Measurements from ENCODE around the gene TMEM190.

Gene TMEM190

DNA sequence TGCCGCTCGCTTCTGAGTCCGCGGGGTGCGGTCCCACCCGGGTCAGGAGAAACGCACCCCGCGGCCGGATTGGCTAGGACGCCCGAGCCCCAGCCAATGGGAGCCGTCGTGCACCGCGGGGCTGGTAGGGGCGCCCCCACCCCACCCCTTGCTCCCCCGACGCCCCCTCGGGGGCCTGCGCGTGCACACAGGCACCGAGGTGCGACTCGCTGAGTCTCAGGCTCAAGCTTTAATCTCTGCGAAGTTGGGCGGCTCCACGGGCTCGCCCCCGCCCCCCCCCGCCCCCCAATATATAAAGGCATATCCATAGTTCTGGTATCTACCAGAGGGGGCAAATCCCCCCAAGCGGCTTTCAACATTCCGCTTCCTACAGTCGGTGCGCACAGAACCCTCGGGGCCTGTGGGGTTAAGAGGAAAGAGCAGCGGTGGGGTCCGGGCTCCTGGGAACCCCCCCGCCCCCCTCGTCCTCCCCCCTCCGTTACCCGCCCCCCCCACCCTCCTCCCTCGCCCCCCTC is 21.9 kb upstream of the TMEM190 start, which contains the start of gene COX6B2:
COX6B2 (minus strand) TSS at position 22 of the 515 bp plus-strand sequence. CDS start 198 bp downstream, outside the sequence.
- H3K4me1 ChIP-seq (ENCODE audit: control insufficient read depth, insufficient read depth, low read length): peaks cover 3% of the 10 kb centered on the region
- peak within 1 kb of the TSS; percentile 54 for H3K4me3 ChIP-seq (ENCODE audit: low read length)
- H3K27me3 ChIP-seq (ENCODE audit: control insufficient read depth, insufficient read depth, low read length): peaks cover 27% of the 10 kb centered on the region
- H3K9ac ChIP-seq (ENCODE audit: low read length): no peak within 1 kb of the TSS
- no peaks in the 10 kb centered on the region for H3K36me3 ChIP-seq (ENCODE audit: control insufficient read depth, insufficient read depth, low read length)
- H3K27ac ChIP-seq (ENCODE audit: low read depth, low read length): no peak within 1 kb of the TSS

DNA sequence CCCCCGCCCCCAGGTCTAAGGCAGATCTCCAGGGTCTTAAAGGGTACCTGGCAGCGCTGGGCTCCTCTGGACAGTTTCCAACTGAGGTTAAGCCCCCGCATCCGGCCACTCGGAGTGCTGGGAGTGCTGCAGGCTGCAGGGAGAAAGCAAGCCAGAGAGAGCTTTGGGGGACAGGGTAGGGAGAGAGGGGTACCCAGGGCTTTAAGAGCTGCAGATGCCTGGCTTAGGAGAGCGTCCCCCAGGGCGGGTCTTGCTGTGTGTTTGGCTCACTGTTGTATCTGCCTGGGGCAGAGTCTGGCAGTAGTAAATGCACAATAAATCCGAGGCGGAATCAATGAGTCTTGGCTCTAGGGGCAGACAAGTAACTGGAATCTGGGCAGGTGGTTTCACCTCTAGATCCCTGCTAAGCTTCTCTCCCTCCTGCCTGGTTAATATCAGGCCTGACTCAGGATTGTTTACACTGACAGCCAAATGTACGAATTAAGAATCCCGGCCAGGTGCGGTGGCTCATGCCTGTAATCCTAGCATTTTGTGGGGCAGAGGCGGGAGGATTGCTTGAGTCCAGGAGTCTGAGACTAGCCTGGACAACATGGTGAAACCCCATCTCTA is 21.3 kb upstream of the TMEM190 start:
- H3K4me3 ChIP-seq (ENCODE audit: low read length): no peak overlapping the region
- peaks cover 3% of the 10 kb centered on the region for H3K4me1 ChIP-seq (ENCODE audit: control insufficient read depth, insufficient read depth, low read length)
- H3K27me3 ChIP-seq (ENCODE audit: control insufficient read depth, insufficient read depth, low read length): peaks cover 27% of the 10 kb centered on the region
- no peak overlapping the region for H3K9ac ChIP-seq (ENCODE audit: low read length)
- no peaks in the 10 kb centered on the region for H3K36me3 ChIP-seq (ENCODE audit: control insufficient read depth, insufficient read depth, low read length)
- no peak overlapping the region for H3K27ac ChIP-seq (ENCODE audit: low read depth, low read length)

DNA sequence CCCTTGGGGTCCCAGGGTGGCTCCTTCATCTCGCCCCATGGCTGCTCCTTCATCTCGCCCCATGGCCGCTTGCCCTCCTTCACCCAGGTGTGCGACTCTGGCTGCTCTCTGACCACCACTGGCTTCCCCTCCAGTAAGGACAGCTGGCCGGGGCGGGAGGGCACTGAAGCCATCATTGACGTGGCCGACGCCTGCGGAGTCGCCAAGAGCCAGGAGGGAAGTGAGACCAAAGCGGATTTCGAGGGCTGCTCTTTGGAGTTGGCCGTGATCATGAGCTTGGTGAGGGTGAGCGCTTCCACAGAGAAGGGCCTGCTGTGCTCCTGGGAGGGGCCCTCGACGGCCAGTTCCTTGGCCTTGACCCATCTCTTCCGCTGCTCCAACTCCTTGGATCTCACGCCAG is 18.1 kb upstream of the TMEM190 start:
- H3K36me3 ChIP-seq (ENCODE audit: control insufficient read depth, insufficient read depth, low read length): no peaks in the 10 kb centered on the region
- H3K4me1 ChIP-seq (ENCODE audit: control insufficient read depth, insufficient read depth, low read length): peaks cover under 1% of the 10 kb centered on the region
- H3K9ac ChIP-seq (ENCODE audit: low read length): no peak overlapping the region
- no peak overlapping the region for H3K4me3 ChIP-seq (ENCODE audit: low read length)
- no peak overlapping the region for H3K27ac ChIP-seq (ENCODE audit: low read depth, low read length)
- H3K27me3 ChIP-seq (ENCODE audit: control insufficient read depth, insufficient read depth, low read length): peaks cover 5% of the 10 kb centered on the region

DNA sequence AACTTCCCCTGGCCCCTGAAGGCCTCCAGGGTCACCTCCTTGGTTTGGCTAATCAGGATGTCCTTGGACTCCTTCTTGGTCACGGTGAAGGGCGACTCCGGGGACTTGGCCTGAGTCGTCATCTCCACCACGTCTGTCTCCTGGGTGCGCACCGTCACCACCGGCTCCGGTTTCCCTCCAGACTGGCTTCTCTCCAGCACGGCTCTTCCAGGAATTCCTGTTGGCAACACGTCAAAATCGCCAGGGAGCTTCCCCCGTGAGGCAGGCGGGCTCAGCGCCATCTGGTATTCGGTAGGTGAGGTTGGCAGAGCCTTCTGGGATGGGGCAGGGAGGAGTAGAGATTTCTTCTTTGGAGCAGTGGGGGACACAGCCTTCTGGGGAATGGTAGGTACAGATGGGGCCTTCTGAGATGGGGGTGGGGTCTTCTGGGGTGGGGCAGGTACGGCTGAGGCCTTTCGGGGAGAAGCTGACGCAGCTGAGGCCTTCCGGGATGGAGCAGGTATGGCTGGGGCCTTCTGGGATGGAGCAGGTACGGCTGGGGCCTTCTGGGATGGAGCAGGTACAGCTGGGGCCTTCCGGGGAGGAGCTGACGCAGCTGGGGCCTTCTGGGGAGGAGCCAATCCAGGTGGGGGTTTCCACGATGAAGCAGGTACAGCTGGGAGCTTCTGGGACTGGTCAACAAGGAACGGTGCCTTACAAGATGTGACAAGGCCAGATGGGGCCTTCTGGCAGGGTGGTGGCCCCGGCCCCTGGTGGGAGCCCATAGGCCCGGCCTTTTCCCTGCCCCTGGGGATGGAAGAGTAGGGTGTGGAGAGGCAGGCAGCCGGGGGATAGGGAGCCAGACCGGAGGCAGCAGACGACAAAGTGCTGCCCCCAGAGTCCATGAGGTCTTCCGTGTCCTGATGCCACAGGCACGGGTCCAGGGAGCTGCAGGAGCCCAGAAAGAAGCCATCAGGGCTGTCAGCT is 17.4 kb upstream of the TMEM190 start:
- peaks cover 5% of the 10 kb centered on the region for H3K27me3 ChIP-seq (ENCODE audit: control insufficient read depth, insufficient read depth, low read length)
- H3K4me3 ChIP-seq (ENCODE audit: low read length): no peak overlapping the region
- H3K9ac ChIP-seq (ENCODE audit: low read length): no peak overlapping the region
- H3K27ac ChIP-seq (ENCODE audit: low read depth, low read length): no peak overlapping the region
- no peaks in the 10 kb centered on the region for H3K36me3 ChIP-seq (ENCODE audit: control insufficient read depth, insufficient read depth, low read length)
- no peaks in the 10 kb centered on the region for H3K4me1 ChIP-seq (ENCODE audit: control insufficient read depth, insufficient read depth, low read length)

DNA sequence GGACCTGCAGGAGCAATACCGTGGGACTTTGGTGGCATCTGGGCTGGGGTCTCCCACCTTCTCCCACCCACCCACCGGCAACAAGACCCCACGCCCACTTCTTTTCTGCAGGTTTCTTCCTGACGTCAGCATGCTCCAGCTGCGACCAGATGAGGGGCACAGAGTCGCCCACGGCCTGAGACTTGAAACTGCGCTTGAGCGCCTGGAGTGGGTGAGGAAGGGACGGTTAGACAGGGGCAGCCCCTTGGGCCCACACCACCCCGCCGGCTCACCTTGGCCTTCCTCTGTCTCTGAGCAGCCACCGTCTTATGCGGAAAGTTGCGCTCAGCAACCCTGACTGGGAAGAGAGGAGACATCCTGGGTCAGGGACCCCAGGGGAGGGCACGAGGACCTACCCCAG is 15.7 kb upstream of the TMEM190 start:
- Histone ChIP-seq H3K9ac (ENCODE audit: low read length) (no peak overlapping the region), H3K4me3 (ENCODE audit: low read length) (no peak overlapping the region), H3K27ac (ENCODE audit: low read depth, low read length) (no peak overlapping the region), H3K36me3 (ENCODE audit: control insufficient read depth, insufficient read depth, low read length) (no peaks in the 10 kb centered on the region), H3K4me1 (ENCODE audit: control insufficient read depth, insufficient read depth, low read length) (no peaks in the 10 kb centered on the region), H3K27me3 (ENCODE audit: control insufficient read depth, insufficient read depth, low read length) (peaks cover 3% of the 10 kb centered on the region)

DNA sequence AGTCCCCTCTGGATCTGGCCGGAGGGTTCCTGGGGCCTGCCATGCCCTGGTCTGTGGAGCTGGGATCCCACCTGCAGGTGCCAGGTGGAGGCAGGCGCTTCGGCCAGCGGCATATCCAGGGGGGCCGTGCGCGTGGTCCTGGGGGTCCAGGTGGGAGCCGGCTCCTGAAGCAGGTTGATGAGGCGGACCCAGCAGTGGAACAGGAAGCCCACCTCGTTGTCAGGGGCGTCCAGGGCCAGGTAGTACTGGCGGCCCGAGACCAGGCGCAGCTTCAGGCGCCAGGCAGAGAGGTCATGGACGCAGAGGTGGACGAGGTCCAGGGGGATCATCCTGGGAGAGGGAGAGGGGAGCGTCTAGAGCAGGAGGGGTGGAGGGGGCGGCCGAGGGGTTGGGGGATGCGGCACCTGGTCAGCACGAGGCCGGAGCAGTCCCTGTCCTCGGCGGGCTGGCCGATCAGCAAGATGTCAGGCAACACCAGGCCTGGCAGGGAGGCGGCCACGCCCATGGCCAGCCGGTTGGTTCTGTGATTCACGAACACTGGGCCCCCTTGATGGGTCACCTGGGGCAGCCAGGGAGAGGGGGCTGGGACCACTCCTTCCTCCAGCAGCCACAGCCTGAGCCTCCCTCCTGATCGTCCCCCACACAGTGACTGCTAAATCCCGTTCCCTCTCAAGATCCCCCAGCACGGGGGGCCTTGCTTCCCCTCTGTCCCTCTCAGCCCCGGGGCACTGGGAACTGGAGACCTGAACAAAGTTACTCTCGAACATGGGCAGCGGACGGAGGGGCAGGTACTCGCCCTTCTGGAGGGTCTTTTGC is 14.2 kb upstream of the TMEM190 start:
- no peak overlapping the region for H3K4me3 ChIP-seq (ENCODE audit: low read length)
- no peaks in the 10 kb centered on the region for H3K36me3 ChIP-seq (ENCODE audit: control insufficient read depth, insufficient read depth, low read length)
- no peak overlapping the region for H3K9ac ChIP-seq (ENCODE audit: low read length)
- no peak overlapping the region for H3K27ac ChIP-seq (ENCODE audit: low read depth, low read length)
- no peaks in the 10 kb centered on the region for H3K4me1 ChIP-seq (ENCODE audit: control insufficient read depth, insufficient read depth, low read length)
- peaks cover 2% of the 10 kb centered on the region for H3K27me3 ChIP-seq (ENCODE audit: control insufficient read depth, insufficient read depth, low read length)

DNA sequence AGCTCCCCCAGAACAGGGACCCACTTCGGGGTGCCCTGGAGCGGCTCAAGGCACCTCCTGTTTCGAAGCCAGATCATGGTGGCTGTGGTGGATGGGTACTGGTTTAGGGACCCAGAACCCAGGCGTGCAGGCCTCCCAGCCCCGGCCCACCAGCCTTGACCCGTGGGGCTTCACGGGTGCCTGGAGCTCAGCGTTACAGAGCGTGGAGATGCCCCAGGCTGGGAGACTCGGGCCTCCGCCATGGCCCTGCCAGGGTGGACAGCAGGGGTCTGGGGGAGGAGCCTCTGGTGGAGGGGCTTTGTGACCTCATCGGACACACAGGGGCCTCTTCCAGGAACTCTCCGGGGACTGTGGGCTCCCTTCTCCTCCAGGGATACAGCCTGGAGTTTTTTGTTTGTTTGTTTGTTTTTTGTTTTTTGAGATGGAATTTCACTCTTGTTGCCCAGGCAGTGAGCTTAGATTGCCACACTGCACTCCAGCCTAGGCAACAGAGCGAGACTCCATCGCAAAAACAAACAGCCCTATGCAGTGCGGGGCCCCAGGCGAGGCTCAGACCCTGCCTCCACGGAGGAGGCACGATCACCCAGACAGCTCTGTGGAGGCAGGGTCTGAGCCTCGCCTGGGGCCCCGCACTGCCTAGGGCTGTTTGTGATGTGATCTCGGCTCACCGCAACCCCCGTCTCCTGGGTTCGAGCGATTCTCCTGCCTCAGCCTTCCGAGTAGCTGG is 13.5 kb upstream of the TMEM190 start, which contains the start of gene GARIN5B:
GARIN5B (minus strand) TSS at position 271 of the 727 bp plus-strand sequence; CDS start at position 77, 194 bp downstream.
- H3K27ac ChIP-seq (ENCODE audit: low read depth, low read length): no peak within 1 kb of the TSS
- H3K36me3 ChIP-seq (ENCODE audit: control insufficient read depth, insufficient read depth, low read length): no peaks in the 10 kb centered on the region
- no peak within 1 kb of the TSS for H3K4me3 ChIP-seq (ENCODE audit: low read length)
- no peak within 1 kb of the TSS for H3K9ac ChIP-seq (ENCODE audit: low read length)
- H3K27me3 ChIP-seq (ENCODE audit: control insufficient read depth, insufficient read depth, low read length): peaks cover under 1% of the 10 kb centered on the region
- H3K4me1 ChIP-seq (ENCODE audit: control insufficient read depth, insufficient read depth, low read length): no peaks in the 10 kb centered on the region

DNA sequence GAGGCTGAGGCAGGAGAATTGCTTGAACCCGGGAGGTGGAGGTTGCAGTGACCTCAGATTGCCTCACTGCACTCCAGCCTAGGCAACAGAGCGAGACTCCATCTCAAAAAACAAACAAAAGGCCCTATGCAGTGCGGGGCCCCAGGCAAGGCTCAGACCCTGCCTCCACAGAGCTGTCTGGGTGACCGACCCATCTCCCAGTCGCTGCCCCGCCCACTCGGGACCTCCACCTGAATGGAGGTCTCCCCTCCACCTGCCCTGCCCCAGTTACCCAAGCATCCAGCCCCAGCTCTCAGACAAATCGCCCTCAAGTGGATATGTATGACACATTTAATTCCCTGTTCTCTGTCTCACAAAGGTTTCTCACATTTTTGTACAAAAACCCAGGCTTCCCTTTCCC is 11.4 kb upstream of the TMEM190 start:
- Histone ChIP-seq H3K4me1 (ENCODE audit: control insufficient read depth, insufficient read depth, low read length) (no peaks in the 10 kb centered on the region), H3K4me3 (ENCODE audit: low read length) (no peak overlapping the region), H3K27ac (ENCODE audit: low read depth, low read length) (no peak overlapping the region), H3K36me3 (ENCODE audit: control insufficient read depth, insufficient read depth, low read length) (no peaks in the 10 kb centered on the region), H3K9ac (ENCODE audit: low read length) (no peak overlapping the region), H3K27me3 (ENCODE audit: control insufficient read depth, insufficient read depth, low read length) (peaks cover 19% of the 10 kb centered on the region)

DNA sequence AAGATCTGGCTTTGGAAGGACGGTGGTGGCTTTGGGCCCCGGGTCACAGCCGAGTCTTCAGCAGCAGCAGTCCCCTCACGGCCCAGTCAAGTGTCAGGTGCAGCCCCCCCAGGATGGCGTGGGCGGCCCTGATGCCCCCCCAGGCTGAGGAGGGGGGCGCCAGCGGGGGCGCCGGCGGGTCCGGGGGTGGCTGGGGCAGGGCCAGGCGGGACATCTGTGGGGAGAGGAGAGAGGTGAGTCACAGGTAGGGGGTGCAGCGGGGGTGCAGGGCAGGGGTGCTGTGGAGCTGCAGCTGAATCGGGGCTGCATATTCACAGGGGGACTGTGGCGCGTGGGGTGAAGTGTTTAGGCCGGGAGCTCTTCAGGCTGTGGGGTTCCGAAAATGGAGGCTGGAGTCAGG is 10.7 kb upstream of the TMEM190 start:
- Histone ChIP-seq H3K27me3 (ENCODE audit: control insufficient read depth, insufficient read depth, low read length) (peaks cover 23% of the 10 kb centered on the region), H3K4me1 (ENCODE audit: control insufficient read depth, insufficient read depth, low read length) (no peaks in the 10 kb centered on the region), H3K9ac (ENCODE audit: low read length) (no peak overlapping the region), H3K36me3 (ENCODE audit: control insufficient read depth, insufficient read depth, low read length) (no peaks in the 10 kb centered on the region), H3K27ac (ENCODE audit: low read depth, low read length) (no peak overlapping the region), H3K4me3 (ENCODE audit: low read length) (no peak overlapping the region)

DNA sequence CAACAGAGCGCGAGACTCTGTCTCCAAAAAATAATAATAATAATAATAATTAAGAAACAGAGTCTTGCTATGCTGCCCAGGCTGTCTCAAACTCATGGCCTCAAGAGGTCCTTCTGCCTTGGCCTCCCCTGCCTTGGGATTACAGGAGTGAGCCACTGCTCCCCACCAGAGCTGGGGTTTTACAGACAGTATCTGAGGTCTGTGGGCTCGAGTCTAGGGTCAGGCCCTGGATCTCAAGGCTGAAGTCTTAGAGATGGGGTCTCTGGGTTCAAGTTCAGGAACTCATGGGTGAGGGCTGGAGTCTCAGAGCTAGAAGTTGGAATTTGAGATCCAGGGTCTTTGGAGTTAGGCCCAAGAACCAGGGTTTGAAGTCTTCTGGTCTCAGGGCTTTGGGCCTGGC is 9.8 kb upstream of the TMEM190 start:
- Histone ChIP-seq H3K27me3 (ENCODE audit: control insufficient read depth, insufficient read depth, low read length) (peaks cover 26% of the 10 kb centered on the region), H3K36me3 (ENCODE audit: control insufficient read depth, insufficient read depth, low read length) (no peaks in the 10 kb centered on the region), H3K4me3 (ENCODE audit: low read length) (no peak overlapping the region), H3K27ac (ENCODE audit: low read depth, low read length) (no peak overlapping the region), H3K9ac (ENCODE audit: low read length) (no peak overlapping the region), H3K4me1 (ENCODE audit: control insufficient read depth, insufficient read depth, low read length) (no peaks in the 10 kb centered on the region)

DNA sequence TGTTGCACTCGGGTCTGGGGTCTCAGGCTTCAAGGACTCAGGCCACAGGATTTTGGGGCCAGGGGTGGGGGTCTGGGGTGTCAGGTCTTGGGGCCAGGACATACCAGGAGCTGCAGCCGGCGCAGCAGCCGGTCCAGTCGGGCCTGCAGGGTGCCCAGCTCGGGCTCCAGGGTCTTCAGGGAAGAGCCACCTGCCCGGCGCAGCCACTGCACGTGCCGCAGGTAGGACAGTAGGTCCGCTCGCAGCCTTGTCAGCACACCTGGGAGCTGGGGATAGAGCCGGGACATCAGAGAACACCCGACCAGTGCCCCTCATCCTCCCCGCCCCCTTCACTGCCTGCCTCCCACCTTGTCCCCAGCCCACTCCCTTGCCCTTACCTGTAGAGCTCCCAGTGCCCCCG is 8.5 kb upstream of the TMEM190 start:
- Histone ChIP-seq H3K36me3 (ENCODE audit: control insufficient read depth, insufficient read depth, low read length) (no peaks in the 10 kb centered on the region), H3K27me3 (ENCODE audit: control insufficient read depth, insufficient read depth, low read length) (peaks cover 36% of the 10 kb centered on the region), H3K4me3 (ENCODE audit: low read length) (no peak overlapping the region), H3K9ac (ENCODE audit: low read length) (no peak overlapping the region), H3K27ac (ENCODE audit: low read depth, low read length) (no peak overlapping the region), H3K4me1 (ENCODE audit: control insufficient read depth, insufficient read depth, low read length) (no peaks in the 10 kb centered on the region)
